ENCODE results near the gene HOXD3.

The HOXD3 gene

DNA sequence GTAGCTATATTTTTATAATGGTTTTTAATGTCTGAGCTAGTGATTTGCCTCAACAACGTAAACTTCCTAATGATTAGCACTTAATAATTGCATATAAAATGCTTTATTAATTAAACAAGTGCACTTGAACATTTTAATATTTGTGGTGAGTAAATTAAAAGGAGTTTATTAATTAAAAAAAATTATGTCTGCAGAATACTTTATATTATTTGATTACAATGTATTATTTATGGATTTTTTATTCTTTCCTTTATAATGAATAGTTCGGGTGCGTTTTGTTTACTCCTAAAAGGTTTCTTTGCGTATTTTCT lies 25.3 kb upstream of the HOXD3 start:
- DNase-seq (ENCODE audit: insufficient read length, low spot score) (no peak), FAIRE-seq (no peak)
- TF ChIP-seq, protein P1, sequence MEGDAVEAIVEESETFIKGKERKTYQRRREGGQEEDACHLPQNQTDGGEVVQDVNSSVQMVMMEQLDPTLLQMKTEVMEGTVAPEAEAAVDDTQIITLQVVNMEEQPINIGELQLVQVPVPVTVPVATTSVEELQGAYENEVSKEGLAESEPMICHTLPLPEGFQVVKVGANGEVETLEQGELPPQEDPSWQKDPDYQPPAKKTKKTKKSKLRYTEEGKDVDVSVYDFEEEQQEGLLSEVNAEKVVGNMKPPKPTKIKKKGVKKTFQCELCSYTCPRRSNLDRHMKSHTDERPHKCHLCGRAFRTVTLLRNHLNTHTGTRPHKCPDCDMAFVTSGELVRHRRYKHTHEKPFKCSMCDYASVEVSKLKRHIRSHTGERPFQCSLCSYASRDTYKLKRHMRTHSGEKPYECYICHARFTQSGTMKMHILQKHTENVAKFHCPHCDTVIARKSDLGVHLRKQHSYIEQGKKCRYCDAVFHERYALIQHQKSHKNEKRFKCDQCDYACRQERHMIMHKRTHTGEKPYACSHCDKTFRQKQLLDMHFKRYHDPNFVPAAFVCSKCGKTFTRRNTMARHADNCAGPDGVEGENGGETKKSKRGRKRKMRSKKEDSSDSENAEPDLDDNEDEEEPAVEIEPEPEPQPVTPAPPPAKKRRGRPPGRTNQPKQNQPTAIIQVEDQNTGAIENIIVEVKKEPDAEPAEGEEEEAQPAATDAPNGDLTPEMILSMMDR (IDR thresholded peaks at IDR 0.05; ENCODE audit: insufficient read depth, missing control alignments), result no peak

- DNase-seq (ENCODE audit: insufficient read length, low spot score) (no peak), FAIRE-seq (no peak)
- TF ChIP-seq, protein P1 (IDR thresholded peaks at IDR 0.05; ENCODE audit: insufficient read depth, missing control alignments), result no peak
Measured at GRCh38 chr2:176132205-176133171, 24.6 kb upstream of the HOXD3 start.

DNA sequence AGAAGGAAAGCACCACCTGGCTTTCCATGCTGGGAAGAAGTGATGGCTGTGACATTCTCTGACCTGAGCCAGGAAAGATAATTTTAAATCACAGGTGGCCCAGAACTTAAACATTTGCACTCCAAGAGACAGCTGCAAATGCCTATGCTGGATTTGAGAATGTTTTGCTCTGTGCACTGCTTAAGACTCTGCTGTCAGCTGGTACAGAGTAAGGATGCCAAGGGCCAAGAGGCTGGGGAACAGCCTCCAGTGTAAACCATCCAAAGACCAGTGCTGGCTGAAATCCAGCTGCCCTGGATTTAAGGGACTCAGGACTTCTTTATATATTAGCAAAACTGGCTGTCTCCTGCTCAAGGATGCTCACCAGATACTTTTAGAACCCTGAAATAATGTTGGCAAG lies 23.7 kb upstream of the HOXD3 start:
- DNase-seq (ENCODE audit: insufficient read length, low spot score), result no peak
- TF ChIP-seq, protein P1 (IDR thresholded peaks at IDR 0.05; ENCODE audit: insufficient read depth, missing control alignments), result no peak
- FAIRE-seq, result no peak

GRCh38 chr2:176134035-176134434 lies 23.1 kb upstream of the HOXD3 start:
- no peak for DNase-seq (ENCODE audit: insufficient read length, low spot score)
- TF ChIP-seq, protein P1 (IDR thresholded peaks at IDR 0.05; ENCODE audit: insufficient read depth, missing control alignments), result no peak
- FAIRE-seq, result no peak

GRCh38 chr2:176135035-176135440 lies 22.1 kb upstream of the HOXD3 start:
- TF ChIP-seq, protein P1 (IDR thresholded peaks at IDR 0.05; ENCODE audit: insufficient read depth, missing control alignments), result no peak
- DNase-seq (ENCODE audit: insufficient read length, low spot score) (no peak), FAIRE-seq (no peak)

GRCh38 chr2:176136374-176137251 lies 20.5 kb upstream of the HOXD3 start:
- FAIRE-seq (no peak), DNase-seq (ENCODE audit: insufficient read length, low spot score) (no peak)
- TF ChIP-seq, protein P1 (IDR thresholded peaks at IDR 0.05; ENCODE audit: insufficient read depth, missing control alignments), result no peak
